Endothelial cell of umbilical vein (primary cell): ENCODE results near the gene CCDC12. TPM values are rescaled to one million over a fixed set of nuclear protein-coding genes. Genes with fewer than 3 reads are reported as not detected.

Experiments
- BruUV-seq: library from RNA; stranded (reverse); fragments of 400-500 nt; replicated peaks from 2 replicates; lab custom pipeline; 2021; lab: Mats Ljungman, UMichigan
- CTCF ChIA-PET: fragments of 300-600, 350-600 bp; sonication (Branson Sonifier 250); formaldehyde crosslinking; loops from one replicate; lab custom pipeline; 2021; ENCODE audit warnings: antibody characterized with exemption, inconsistent platforms; lab: Charles Lee
- POLR2A ChIA-PET: fragments of 300-600, 350-600 bp; sonication (Branson Sonifier 250); formaldehyde crosslinking; loops from one replicate; lab custom pipeline; 2021; ENCODE audit warnings: antibody characterized with exemption, inconsistent platforms; lab: Charles Lee
- DNase-seq: peaks from one replicate; pipeline ENCODE4 v3.0.0-alpha.2; 2011; ENCODE audit warnings: low read depth, low spot score
- FAIRE-seq: peaks from 2 replicates; lab custom pipeline; 2011; peaks lifted over from hg19 to GRCh38; lab: Jason Lieb, UNC
- H2AFZ ChIP-seq: 2 replicates; pipeline ENCODE4 v1.6.0; 2012; ENCODE audit warnings: low read depth, low read length, control low read depth, inconsistent platforms
- H3K27ac ChIP-seq: 2 replicates; pipeline ENCODE4 v1.5.1; 2011; ENCODE audit warnings: low read depth, mild to moderate bottlenecking, control low read depth, low read length, moderate library complexity; ENCODE audit not compliant: insufficient read depth
- H3K27me3 ChIP-seq, 2 experiments: 2 replicates each; pipeline versions ENCODE4 v1.6.0 to v1.6.1; 2011; ENCODE audit warnings: low read length in 2 of 2, mixed read lengths in 1 of 2; ENCODE audit not compliant: control insufficient read depth in 2 of 2, insufficient read depth in 2 of 2
- H3K36me3 ChIP-seq, 2 experiments: 2 replicates in 1 of 2; 3 replicates in 1 of 2; pipeline ENCODE4 v1.5.1; 2011; ENCODE audit warnings: low read length in 2 of 2, mild to moderate bottlenecking in 1 of 2, moderate library complexity in 1 of 2; ENCODE audit not compliant: control insufficient read depth in 2 of 2, insufficient read depth in 2 of 2; ENCODE audit errors: extremely low read depth in 1 of 2
- H3K4me1 ChIP-seq: 3 replicates; pipeline ENCODE4 v1.5.1; 2011; ENCODE audit warnings: mild to moderate bottlenecking, low read length; ENCODE audit not compliant: control insufficient read depth, insufficient read depth; ENCODE audit errors: extremely low read depth
- H3K4me2 ChIP-seq: 2 replicates; pipeline ENCODE4 v1.6.1; 2011; ENCODE audit warnings: low read length, control low read depth, mixed read lengths; ENCODE audit not compliant: insufficient read depth
- H3K4me3 ChIP-seq, 3 experiments: fragments of 200-600 bp in 1 of 3; sonication (generic), shearing (Covaris generic) in 1 of 3; replicated peaks in 1 of 3; 2 replicates each; pipeline ENCODE4 v1.5.1; 2011 to 2016; ENCODE audit warnings: control low read depth in 3 of 3, low read length in 3 of 3, mild to moderate bottlenecking in 2 of 3, inconsistent platforms in 1 of 3, low read depth in 1 of 3, moderate library complexity in 1 of 3; ENCODE audit not compliant: insufficient read depth in 1 of 3
- H3K79me2 ChIP-seq: 2 replicates; pipeline ENCODE4 v1.6.0; 2012; ENCODE audit warnings: low read length, inconsistent platforms; ENCODE audit not compliant: control insufficient read depth, insufficient read depth
- H3K9ac ChIP-seq: replicated peaks from 2 replicates; pipeline ENCODE3; 2011; ENCODE audit warnings: low read length, control low read depth; ENCODE audit not compliant: insufficient read depth; ENCODE audit errors: extremely low read depth
- H3K9me1 ChIP-seq: replicated peaks from 3 replicates; pipeline ENCODE4 v1.6.0; 2011; ENCODE audit warnings: mild to moderate bottlenecking, low read length; ENCODE audit not compliant: control insufficient read depth, insufficient read depth; ENCODE audit errors: extremely low read depth
- H3K9me3 ChIP-seq: replicated peaks from 2 replicates; pipeline ENCODE4 v1.5.1; 2012; ENCODE audit warnings: low read length, inconsistent platforms; ENCODE audit not compliant: control insufficient read depth, insufficient read depth
- H4K20me1 ChIP-seq: replicated peaks from 2 replicates; pipeline ENCODE3; 2011; ENCODE audit warnings: mild to moderate bottlenecking, low read length; ENCODE audit not compliant: control insufficient read depth, insufficient read depth; ENCODE audit errors: extremely low read depth
- CTCF ChIP-seq, 2 donors: IDR thresholded peaks; 1 replicate in 1 of 2; 2 replicates in 1 of 2; pipeline ENCODE4 v1.5.1; 2011; ENCODE audit warnings: low read length in 2 of 2, mild to moderate bottlenecking in 2 of 2, moderate library complexity in 2 of 2, control low read depth in 1 of 2, inconsistent platforms in 1 of 2, low read depth in 1 of 2; ENCODE audit not compliant: insufficient read depth in 1 of 2; ENCODE audit errors: extremely low read depth in 1 of 2
- EZH2 ChIP-seq: IDR thresholded peaks from 2 replicates; pipeline ENCODE4 v1.6.1; 2012; ENCODE audit warnings: borderline replicate concordance, low read depth, mild to moderate bottlenecking, moderate library complexity, low read length, inconsistent platforms; ENCODE audit not compliant: severe bottlenecking
- FOS ChIP-seq: IDR thresholded peaks from 2 replicates; pipeline ENCODE4 v1.6.1; 2011; ENCODE audit warnings: mild to moderate bottlenecking, low read length, moderate library complexity, borderline replicate concordance; ENCODE audit not compliant: insufficient read depth
- GATA2 ChIP-seq: IDR thresholded peaks from 2 replicates; pipeline ENCODE4 v1.7.0; 2011; ENCODE audit warnings: low read depth, mild to moderate bottlenecking, moderate library complexity, mixed read lengths, low read length; ENCODE audit not compliant: insufficient read length, insufficient read depth
- JUN ChIP-seq: IDR thresholded peaks from 2 replicates; pipeline ENCODE4 v1.6.1; 2011; ENCODE audit warnings: borderline replicate concordance, low read depth; ENCODE audit not compliant: insufficient read length, insufficient read depth
- MAX ChIP-seq: IDR thresholded peaks from 2 replicates; pipeline ENCODE4 v1.6.1; 2011; ENCODE audit not compliant: insufficient read depth, insufficient read length
- POLR2A ChIP-seq: IDR thresholded peaks from 2 replicates; pipeline ENCODE4 v1.6.1; 2012; ENCODE audit warnings: low read depth, mild to moderate bottlenecking, control low read depth, low read length
- POLR2AphosphoS5 ChIP-seq: IDR thresholded peaks from 2 replicates; pipeline ENCODE4 v1.6.1; 2012; ENCODE audit warnings: low read depth, mild to moderate bottlenecking, control low read depth, low read length, moderate library complexity; ENCODE audit not compliant: insufficient read depth
- dilution Hi-C: fragments of 300-500 bp; cut with MboI; formaldehyde crosslinking; loops from one replicate; pipeline ENCODE4 v1.15.0; 2019; ENCODE audit warnings: low sequenced_read_pairs; ENCODE audit not compliant: extremely low pct_ligation_motif_present
- intact Hi-C: fragments of 100-400 bp; cut with micrococcal nuclease; formaldehyde crosslinking; loops from one replicate; pipeline ENCODE4 v1.10.0; 2022
- polyA plus RNA-seq, 4 experiments: library from polyadenylated mRNA; depleted of rRNA in 3 of 4; stranded (reverse) in 3 of 4; unstranded in 1 of 4; fragments of >200 nt; gene quantifications; 2 replicates each; pipeline versions ENCODE4 v1.2.1 to v1.2.3, GENCODE V29; 2011 to 2012; ENCODE audit warnings: missing spikeins in 1 of 4
- total RNA-seq: library from RNA; stranded (reverse); gene quantifications from 2 replicates; pipeline ENCODE4 v1.2.3, GENCODE V29; 2021

CCDC12 gene
- total and polyA plus RNA-seq, 2 donors (not counting 3 experiments of a cell fraction or from before 2014, with no cell fraction given) = 35.1 to 50.5 TPM

GRCh38 chr3:47007482-47008233, 31.1 kb upstream of the CCDC12 start:
- H3K9ac ChIP-seq = no peak overlapping the region
- no peaks in the 10 kb centered on the region for H3K9me3 ChIP-seq
- peaks cover 0 to 28% of the 10 kb centered on the region in 2 experiments for H3K36me3 ChIP-seq
- CTCF ChIA-PET = interaction anchor here (1.2 kb wide), 1 partner anchor 15 kb away, joined by 3 read pairs; no protein-coding TSS in a partner anchor
- no peak overlapping the region for H2AFZ ChIP-seq
- H3K4me1 ChIP-seq = peaks cover 6% of the 10 kb centered on the region
- dilution Hi-C loops (no loop called here), intact Hi-C loops (loop anchor here (2.0 kb wide), 2 partner anchors 29 to 317 kb away; partner anchors contain the start of gene NBEAL2)
- POLR2A ChIA-PET = no interaction called here
- H3K27me3 ChIP-seq = no peaks in the 10 kb centered on the region
- H3K9me1 ChIP-seq = no peaks in the 10 kb centered on the region
- no peak for FAIRE-seq
- TF ChIP-seq JUN = no peak
- TF ChIP-seq CTCF (IDR thresholded peaks at IDR 0.05; ENCODE audit: extremely low read depth in 1 of 2, insufficient read depth in 1 of 2, low read depth in 1 of 2, low read length in 2 of 2) = no peak
- TF ChIP-seq FOS = no peak
- no peak for TF ChIP-seq GATA2
- TF ChIP-seq POLR2AphosphoS5 = no peak
- TF ChIP-seq MAX = no peak
- no peak for TF ChIP-seq EZH2
- no peak for TF ChIP-seq POLR2A
- H3K79me2 ChIP-seq = no peaks in the 10 kb centered on the region
- no peak overlapping the region for H3K4me2 ChIP-seq
- H3K27ac ChIP-seq = no peak overlapping the region
- no peaks in the 10 kb centered on the region for H4K20me1 ChIP-seq
- no peak overlapping the region for H3K4me3 ChIP-seq
- no peak for DNase-seq
- no TSS peak for BruUV-seq
